BJ (cell line): ENCODE data around the gene MRI1. TPM values are rescaled to one million over a fixed set of nuclear protein-coding genes. Genes with fewer than 3 reads are reported as not detected.

ENCODE experiments used
- CTCF ChIA-PET: fragments of 350-600 bp; formaldehyde crosslinking; extraction: SDS; loops from one replicate; lab custom pipeline; 2021; ENCODE audit warnings: antibody characterized with exemption, inconsistent platforms; lab: Yijun Ruan, JAX
- POLR2A ChIA-PET: fragments of 300-600 bp; sonication (Branson Sonifier 250); formaldehyde crosslinking; extraction: SDS; loops from one replicate; lab custom pipeline; 2021; ENCODE audit warnings: antibody characterized with exemption; lab: Charles Lee
- DNase-seq: peaks from one replicate; pipeline ENCODE4 v3.0.0-alpha.2; 2011; ENCODE audit warnings: low read depth
- H3K27me3 ChIP-seq: 2 replicates; pipeline ENCODE4 v1.6.0; 2011; ENCODE audit warnings: low read length; ENCODE audit not compliant: control insufficient read depth, insufficient read depth
- H3K36me3 ChIP-seq: 2 replicates; pipeline ENCODE4 v1.5.1; 2011; ENCODE audit warnings: low read length; ENCODE audit not compliant: control insufficient read depth, insufficient read depth
- H3K4me3 ChIP-seq: 2 replicates; pipeline ENCODE4 v1.5.1; 2011; ENCODE audit warnings: low read depth, mild to moderate bottlenecking, control low read depth, low read length
- CTCF ChIP-seq: IDR thresholded peaks from 2 replicates; pipeline ENCODE4 v1.5.1; 2011; ENCODE audit warnings: low read depth, mild to moderate bottlenecking, control low read depth, inconsistent platforms, low read length, moderate library complexity; ENCODE audit not compliant: insufficient read depth
- polyA plus RNA-seq: library from polyadenylated mRNA; depleted of rRNA; stranded (reverse); fragments of >200 nt; gene quantifications from 2 replicates; pipeline ENCODE4 v1.2.3, GENCODE V29; 2011

Gene MRI1
- polyA plus RNA-seq, 1 experiment, result 42.1 TPM

- ChIA-PET CTCF (interaction anchor here (1.0 to 1.6 kb wide), 2 partner anchors 29 to 57 kb away, joined by 3 to 4 read pairs; no protein-coding TSS in a partner anchor), POLR2A (no interaction called here)
- Histone ChIP-seq H3K27me3 (no peaks in the 10 kb centered on the region), H3K36me3 (peaks cover 45% of the 10 kb centered on the region), H3K4me3 (no peak overlapping the region)
- no peak for DNase-seq
- TF ChIP-seq CTCF, result no peak
Measured at GRCh38 chr19:13813147-13813546, 48.8 kb downstream of the MRI1 start.

DNA sequence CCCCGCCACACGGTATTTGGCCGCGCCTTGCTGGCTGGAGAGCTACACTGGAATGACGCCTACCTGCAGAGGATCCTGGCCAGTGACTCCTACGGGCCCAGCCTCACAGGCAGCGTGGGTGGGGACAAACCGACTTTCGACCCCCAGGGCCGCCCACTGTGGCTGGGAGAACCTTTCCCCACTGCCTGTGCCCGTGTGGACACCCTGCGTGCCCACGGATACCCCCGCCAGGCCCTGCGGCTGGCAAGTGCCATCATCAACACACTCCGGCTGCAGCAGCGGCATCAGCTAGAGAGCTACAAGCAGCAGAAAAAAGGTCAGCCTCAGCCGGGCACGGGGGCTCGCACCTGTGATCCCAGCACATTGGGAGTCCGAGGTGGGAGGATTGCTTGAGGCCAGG is 50.2 kb downstream of the MRI1 start:
- peaks cover 43% of the 10 kb centered on the region for H3K36me3 ChIP-seq
- no peak for TF ChIP-seq CTCF
- H3K4me3 ChIP-seq, result no peak overlapping the region
- H3K27me3 ChIP-seq, result no peaks in the 10 kb centered on the region
- DNase-seq, result no peak
- POLR2A ChIA-PET, result no interaction called here
- CTCF ChIA-PET, result interaction anchor here (0.7 to 1.6 kb wide), 3 partner anchors 21 to 38 kb away, joined by 3 to 4 read pairs (median 3); no protein-coding TSS in a partner anchor

GRCh38 chr19:13817018-13817614 is 52.8 kb downstream of the MRI1 start:
- Histone ChIP-seq H3K27me3 (no peaks in the 10 kb centered on the region), H3K36me3 (peaks cover 42% of the 10 kb centered on the region), H3K4me3 (no peak overlapping the region)
- DNase-seq, result no peak
- POLR2A ChIA-PET, result no interaction called here
- CTCF ChIA-PET, result no interaction called here
- no peak for TF ChIP-seq CTCF

DNA sequence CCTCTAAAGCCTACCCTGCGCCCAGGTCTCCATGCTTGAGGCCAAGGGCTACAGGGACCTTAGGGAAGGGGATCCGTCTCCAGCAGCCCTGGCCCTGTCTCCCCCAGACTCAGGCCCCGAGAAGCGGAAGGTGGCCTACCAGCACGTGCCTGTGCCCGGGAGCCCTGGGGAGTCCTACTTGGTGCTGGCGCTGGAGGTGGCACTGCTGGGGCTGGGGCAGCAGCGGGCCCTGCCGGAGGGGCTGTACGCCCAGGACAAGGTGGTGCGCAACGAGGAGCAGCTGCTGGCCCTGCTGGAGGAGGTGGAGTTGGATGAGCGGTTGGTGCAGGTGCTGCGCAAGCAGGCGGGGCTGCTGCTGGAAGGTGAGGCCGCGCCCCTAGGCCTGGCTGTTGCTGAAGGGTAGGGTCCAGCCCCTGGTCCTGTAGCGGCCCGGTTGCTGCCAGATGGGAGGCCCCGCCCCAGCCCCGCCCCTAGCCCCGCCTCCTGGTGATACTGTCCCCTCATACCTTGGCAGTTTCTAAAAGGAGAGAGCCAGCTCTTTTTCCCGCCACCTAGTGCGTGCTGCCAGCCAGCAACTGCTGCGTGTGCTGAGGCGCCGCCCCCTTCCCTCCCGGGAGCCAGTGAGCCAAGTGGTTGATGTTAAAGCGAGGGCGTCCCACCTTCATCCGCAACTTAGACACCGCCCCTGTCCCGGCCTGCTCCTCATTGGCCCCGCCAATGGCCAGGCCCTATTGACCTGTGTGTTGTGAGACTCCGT is 53.5 kb downstream of the MRI1 start:
- H3K4me3 ChIP-seq, result no peak overlapping the region
- ChIA-PET CTCF (no interaction called here), POLR2A (no interaction called here)
- no peak for DNase-seq
- TF ChIP-seq CTCF, result no peak
- no peaks in the 10 kb centered on the region for H3K27me3 ChIP-seq
- peaks cover 39% of the 10 kb centered on the region for H3K36me3 ChIP-seq

DNA sequence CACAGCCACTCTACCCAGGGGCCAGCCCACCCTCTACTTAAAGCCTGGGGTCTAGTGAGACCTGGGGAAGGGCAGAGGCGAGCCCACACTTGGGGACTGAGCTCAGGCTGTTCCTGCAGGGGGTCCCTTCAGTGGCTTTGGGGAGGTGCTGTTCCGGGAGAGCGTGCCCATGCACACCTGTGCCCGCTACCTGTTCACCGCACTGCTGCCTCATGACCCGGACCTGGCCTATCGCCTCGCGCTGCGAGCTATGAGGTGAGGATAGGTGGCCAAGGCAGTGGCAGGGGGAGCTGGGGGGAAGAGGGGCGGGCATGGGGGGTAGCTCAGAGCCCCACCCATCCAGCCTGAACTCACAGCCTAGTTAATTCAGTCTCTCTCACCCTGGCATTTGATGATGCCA is 54.9 kb downstream of the MRI1 start:
- DNase-seq, result no peak
- ChIA-PET CTCF (interaction anchor here (1.1 to 1.8 kb wide), 2 partner anchors 17 to 43 kb away, joined by 3 to 6 read pairs; no protein-coding TSS in a partner anchor), POLR2A (no interaction called here)
- no peak for TF ChIP-seq CTCF
- no peak overlapping the region for H3K4me3 ChIP-seq
- peaks cover 39% of the 10 kb centered on the region for H3K36me3 ChIP-seq
- no peaks in the 10 kb centered on the region for H3K27me3 ChIP-seq
